ENCODE data around the gene RHOT2.

DNA sequence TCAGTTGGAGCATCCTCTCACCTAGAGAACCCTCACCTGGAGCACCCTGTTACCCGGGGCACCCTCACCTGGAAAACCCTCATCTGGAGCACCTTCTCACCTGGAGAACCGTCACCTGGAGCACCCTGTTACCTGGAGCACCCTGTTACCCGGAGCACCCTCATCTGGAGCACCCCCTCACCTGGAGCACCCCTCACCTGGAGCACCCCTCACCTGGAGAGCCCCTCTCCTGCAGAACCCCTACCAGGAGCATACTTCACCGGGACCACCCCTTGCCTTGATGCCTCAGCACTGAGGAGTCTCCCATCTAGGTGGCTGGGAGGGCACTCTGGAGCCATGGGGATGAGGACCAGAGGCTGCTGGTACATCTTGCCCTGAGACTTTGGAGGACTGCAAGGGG lies 41.0 kb downstream of the RHOT2 start:
- TF ChIP-seq SP1 (IDR thresholded peaks at IDR 0.05), result no peak
- no peak for TF ChIP-seq TARDBP (IDR thresholded peaks at IDR 0.05)
- no peak for TF ChIP-seq SUZ12 (IDR thresholded peaks at IDR 0.05)
- TF ChIP-seq FOXM1 (IDR thresholded peaks at IDR 0.05; ENCODE audit: borderline replicate concordance), result no peak
- no peak for TF ChIP-seq FOXK2 (IDR thresholded peaks at IDR 0.05)

All from HEK293T (cell line).